GM19455 (cell line): Measurements from ENCODE around the gene MARS1.
A peak's percentile ranks its signal among the peaks of the same experiment; 100 is the strongest.

ENCODE experiments used
- ATAC-seq: cut with Tn5 transposase; IDR thresholded peaks from one replicate; pipeline ENCODE4 v1.9.1; 2021; ENCODE audit not compliant: unreplicated experiment

The MARS1 gene

DNA sequence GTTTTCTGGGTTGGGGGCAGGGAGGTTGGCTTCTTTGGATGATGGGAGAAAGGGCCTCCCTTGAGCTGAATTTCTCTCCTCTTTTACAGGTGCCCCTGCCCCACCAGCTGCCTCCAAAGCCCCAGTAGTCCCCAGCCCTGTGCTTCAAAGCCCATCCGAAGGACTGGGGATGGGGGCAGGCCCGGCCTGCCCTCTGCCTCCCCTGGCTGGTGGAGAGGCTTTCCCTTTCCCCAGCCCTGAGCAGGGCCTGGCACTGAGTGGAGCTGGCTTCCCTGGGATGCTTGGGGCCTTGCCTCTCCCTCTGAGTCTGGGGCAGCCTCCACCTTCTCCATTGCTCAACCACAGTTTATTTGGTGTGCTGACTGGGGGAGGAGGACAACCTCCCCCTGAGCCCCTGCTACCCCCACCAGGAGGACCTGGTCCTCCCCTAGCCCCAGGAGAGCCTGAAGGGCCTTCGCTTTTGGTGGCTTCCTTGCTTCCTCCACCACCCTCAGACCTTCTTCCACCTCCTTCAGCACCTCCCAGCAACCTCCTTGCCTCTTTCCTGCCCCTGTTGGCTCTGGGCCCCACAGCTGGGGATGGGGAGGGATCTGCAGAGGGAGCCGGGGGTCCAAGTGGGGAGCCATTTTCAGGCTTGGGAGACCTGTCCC lies 38.7 kb downstream of the MARS1 start:
- no peak for ATAC-seq

DNA sequence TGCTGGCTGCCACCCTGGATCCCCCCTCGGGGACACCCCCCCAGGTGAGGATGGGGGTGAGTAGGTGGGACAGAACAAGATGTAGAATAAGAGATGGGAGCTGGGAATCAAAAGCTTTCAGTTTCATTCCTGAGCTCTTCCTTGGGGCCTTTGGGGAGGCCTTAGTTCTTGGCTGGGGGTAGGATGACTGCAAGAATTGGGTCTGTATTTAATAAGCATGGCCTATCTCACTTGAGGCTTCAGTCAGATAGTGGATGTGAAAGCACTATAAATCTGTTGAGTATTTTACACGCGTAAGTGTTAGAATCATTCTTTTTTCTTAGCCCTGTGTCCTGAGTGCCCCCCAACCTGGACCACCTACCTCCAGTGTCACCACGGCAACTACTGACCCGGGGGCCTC lies 39.3 kb downstream of the MARS1 start:
- ATAC-seq = no peak

DNA sequence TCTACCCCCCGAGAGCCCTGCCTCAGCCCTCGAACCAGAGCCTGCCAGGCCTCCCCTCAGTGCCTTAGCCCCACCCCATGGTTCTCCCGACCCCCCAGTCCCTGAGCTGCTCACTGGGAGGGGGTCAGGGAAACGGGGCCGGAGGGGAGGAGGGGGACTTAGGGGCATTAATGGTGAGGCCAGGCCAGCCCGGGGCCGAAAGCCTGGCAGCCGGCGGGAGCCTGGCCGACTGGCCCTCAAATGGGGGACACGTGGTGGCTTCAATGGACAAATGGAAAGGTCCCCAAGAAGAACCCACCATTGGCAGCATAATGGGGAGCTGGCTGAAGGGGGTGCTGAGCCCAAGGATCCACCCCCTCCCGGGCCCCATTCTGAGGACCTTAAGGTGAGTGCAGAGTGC lies 40.3 kb downstream of the MARS1 start:
- no peak for ATAC-seq

DNA sequence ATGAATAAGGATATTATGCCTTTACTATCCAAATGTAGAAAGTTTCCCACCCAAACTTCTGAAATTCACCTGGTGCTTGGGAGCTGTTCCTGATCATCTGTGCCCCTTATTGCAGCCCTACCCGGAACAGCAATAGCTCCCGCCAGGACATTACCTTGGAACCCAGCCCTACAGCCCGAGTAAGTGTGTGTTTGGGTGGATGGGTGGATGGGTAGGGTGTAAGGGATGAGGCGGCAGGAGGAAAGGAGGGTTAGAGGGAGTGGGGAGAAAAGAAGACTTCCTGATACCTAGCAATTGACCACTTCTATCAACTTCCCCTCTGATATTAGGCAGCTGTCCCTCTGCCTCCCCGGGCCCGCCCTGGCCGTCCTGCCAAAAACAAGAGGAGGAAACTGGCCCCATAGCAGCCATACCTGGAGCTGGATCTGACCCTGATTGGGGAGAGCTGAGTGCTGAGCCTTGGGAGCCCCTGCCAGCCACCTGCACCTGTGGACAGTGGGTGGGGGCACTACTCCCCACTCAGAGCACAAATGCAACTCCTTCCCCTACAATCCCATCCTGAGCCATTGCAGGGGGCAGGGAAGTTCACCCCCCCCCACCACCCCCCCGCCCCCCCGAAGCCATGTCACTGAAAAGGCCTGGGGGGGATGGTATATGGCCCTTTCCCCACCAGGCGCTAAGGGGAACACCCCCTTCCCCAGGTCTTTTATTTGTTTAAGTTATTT lies 41.1 kb downstream of the MARS1 start:
- no peak for ATAC-seq

DNA sequence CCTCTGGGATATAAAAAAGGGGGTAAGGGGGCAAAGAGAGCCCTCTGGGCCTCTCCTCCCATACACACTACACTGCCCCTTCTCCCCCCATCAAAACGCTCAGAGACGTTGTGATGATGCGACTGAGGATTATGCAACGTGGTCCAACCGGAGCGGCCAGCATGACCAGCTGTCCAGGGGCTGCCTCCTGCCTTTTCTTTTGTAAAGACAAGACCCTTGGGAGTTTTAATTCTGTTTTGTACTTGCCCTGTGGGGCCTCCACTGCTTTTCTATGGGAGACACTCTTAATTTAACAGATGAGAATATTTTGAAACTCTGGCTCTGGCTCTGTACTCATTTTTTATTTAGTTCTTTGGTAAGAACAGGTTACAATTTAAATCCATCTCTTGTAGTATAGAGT lies 42.0 kb downstream of the MARS1 start:
- no peak for ATAC-seq

DNA sequence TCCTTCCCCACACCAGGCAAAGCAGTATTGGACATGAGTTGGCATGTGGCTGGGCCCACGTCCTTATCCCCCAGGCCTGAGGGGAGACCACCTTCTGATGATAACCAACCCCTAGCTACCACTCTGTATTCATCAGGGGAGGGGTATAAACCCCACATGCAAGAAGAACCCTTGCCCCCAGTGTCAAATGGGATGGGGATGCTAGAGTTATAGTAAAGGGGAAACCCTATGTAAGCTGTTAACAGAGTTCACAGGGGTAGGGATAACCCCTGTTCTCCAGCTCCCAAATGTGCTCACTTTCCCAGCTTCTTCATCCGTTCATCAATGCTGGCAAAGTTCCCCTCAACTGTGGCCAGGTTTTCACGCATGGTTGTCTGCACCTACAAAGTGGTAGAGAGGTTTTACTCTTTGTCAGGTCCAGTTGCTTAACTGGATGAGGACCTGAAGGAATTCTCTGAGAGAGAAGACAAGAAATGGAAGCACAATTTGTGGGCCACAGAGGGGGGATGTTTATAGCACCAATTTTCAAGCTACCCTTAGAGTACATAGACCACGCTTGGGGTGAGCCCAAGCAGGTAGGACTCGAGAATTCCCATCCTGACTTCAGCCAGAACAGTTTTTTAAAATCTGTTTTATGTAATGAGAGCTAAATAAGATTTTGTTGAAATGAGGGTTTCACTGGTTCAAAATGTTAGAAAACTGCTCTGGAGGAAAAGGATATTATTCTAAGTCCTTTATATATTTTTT lies 42.7 kb downstream of the MARS1 start:
- no peak for ATAC-seq

DNA sequence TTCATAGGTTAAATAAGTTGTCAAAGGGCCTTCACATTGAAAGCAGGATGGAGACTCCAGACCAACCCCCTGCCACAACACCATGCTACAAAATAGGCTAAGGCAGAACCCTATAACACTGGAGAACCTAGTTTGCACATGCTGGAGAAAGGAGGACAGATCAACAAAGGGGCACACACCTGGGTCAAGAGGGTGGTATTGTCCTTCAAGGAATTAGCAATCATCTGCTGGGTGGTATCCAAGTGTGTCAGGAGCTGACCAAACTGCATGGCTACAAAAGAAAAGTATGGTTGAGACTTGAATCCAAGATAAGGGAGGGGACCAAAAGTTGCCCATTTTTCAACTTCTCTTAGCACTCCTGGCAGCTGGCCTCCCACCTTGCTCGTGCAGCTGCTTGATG lies 44.0 kb downstream of the MARS1 start:
- no peak for ATAC-seq

DNA sequence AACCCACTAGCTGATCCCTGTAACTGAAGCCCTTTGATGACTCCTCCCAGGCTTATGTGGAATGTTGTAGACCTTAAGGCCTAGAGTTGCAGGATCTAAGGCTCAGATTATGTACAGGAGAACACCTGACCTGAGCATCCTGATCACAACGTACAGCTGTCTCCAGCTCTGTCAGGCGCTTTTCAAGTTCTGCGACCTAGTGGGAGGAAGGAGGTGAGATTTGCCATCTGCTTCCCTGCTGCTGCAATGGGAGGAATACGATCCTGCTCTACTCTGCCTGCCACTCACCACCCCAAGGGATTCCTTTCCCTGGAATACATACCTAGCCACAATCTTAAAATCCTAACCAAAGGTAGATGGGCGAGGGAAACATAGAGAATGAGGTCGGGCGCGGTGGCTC lies 45.2 kb downstream of the MARS1 start:
- no peak for ATAC-seq

DNA sequence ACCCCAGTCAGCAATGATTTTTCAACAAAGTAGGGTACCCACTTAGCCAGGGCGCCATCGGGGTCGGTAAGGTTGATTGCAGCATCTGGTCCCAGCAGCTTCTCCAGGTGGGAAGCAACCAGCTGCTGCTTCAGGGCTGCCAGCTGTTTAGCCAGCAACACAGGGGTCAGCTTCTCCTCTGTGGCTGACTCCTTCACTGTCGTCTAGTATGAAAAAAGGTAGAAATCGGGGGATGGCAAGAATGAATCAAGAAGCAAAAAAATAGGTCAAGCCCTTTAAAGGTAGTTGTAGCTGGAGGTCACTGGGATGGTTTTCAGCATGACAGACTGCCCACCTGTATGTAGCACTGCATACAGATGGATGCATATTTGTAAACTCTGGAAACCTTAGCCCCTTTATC lies 46.4 kb downstream of the MARS1 start:
- no peak for ATAC-seq

DNA sequence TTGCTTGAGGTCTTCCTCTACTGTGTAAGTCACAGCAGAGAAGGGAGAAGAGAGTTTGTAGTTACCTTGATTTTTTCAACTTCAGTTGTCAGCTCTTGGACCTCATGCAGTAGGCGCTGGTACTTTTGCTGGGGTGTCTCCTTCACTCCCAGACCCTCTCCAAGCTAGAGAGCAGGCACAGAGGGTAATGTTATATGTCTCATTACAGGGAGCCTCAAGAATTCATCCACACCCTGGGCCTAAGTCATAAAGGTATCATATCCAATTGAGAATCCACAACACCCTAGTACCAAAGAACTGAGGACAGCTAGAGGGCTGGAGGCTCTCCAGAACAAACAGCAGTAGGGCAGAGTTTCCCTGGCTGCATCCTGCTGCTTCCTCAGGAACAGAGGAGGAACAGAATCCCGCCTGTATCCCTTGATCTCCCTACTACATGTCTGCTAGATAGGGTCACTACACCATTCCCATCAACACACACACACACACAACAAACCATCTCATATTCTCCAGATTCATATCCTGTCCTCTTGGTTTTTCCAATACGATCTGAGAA lies 47.2 kb downstream of the MARS1 start:
- ATAC-seq = no peak

DNA sequence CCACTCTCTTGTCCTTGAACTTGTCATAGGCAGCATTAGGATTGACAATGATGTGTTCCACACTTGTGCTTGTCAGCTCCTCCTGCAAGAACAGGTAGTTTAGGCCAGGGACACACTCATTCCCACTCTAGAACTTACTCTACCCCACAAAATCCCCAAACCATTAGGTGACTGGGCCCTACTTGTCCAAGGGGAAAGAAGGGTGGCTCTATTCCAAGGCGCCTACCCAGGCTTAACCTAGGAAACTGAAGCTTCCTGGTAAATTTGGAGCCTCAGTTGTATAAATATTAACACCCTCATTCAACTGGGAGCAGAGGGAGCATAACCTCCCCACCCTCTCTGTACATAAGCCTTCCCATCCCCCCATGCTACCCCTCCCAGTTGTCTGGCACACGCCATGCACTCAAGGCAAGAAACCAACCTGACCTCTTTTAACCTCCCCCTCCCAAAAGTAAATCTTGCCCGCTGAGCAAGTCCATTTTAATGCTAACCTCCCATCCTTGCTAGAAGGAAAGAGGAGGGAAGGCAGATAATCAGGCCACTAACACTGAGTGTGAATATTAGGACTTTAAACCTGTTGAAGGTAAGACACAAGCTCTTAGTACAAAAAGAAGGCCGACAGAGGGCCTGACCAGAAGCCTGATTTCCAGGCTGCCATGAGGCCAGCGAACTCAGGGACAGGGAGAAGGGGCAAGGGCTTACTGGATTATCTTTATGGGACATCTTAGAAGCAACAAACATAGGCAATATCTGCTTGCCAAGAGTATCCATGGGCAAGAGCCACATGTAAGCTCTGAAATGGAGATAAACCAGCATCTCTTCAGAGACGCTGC lies 48.1 kb downstream of the MARS1 start:
- no peak for ATAC-seq

DNA sequence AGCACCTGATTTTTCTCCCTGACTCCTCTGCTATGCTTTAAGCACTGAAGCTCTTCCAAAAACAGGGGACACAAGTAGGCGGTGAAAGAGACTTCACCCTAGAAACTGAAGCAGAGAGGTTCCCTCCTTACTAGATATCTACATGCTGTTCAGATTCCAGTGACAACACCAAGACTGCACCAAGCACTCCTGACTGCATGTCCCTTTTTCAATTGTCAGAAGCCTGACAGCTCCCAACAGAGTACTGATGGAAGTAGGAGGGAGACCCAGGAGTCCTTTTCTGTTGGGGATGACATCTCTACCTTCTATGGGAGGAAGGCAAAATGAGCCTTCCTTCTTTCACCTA lies 48.7 kb downstream of the MARS1 start:
- ATAC-seq = no peak

DNA sequence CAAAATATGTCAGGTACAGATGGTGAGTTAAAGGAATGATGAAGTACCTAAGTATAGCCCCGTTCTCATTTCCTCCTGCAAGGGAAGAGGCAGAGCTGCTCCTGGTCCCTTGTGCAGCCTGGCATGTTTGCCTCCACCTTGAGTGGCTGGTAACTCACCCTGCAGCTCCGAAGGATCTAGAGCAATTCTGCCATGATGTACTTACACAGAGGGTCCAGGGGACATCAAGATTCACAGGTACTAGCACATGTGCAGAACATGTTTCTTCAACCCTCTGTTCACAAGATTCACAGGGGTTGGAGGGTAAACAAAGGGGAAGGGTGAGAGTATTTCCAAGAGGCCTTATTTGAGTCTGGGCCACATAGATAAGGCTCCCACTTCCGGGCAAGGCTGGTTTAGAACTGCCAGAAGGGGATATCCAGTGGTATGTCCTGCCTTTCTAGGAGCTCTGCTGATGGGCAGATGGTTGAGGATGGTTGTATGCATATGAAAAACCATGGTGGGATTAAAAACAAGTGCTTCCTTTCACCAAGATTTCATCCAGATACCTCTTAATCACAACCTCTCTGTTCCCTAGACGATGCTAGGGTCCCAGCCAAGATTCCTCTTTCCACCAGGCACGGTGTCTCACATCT lies 51.4 kb downstream of the MARS1 start:
- no peak for ATAC-seq

DNA sequence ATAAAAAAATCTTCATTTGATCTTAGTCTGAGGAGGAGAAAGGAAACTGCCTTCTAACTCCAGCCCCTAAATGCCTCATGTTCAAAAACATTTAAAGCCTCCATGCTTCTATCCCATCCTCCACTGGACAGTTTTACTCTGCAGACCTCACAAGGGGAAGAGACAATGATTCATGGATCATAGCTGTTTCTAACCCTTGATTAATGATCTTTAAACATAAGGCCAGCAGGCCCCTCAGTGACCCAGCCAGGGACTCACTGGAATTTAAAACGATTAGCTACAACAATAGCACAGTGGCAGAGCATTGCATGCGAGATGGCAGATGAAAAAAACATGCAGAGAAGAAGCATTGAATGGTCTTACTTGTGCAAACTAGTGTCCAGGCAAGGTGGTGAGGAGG lies 53.1 kb downstream of the MARS1 start:
- no peak for ATAC-seq

DNA sequence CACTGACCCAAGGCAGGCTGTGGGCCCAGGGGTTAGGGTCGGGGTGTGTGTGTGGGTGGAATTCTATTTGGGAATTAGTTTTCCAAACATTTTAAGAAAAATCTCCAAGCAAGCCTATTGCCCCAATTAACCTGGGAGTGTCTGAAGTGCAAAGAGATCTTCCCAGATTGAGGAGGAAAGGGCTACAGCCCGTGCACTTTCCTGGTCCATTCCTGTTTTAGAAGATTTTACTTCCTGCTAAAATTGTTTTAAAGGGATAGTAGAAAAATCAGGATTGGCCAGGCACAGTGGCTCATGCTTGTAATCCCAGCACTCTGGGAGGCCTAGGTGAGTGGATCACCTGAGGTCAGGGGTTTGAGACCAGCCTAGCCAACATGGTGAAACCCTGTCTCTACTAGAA lies 53.8 kb downstream of the MARS1 start:
- ATAC-seq = no peak

DNA sequence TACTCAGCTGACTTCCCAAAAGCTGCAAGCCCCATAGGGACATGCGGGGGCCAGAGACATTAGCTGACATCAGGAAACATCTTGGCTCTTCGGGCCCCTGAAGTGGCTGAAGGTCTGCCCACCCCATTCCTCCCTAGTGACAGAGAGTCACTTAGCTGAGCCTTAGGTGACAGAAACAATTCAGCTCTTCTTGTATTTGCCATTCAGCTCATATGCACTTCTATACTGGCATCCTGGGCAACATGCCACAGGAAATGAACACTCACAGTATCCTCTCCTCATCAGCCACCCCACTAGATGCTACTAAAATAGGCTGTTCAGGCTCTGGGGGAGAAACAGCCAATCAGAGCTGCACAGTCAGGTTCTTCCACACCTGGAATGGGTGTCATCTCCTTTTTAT lies 55.7 kb downstream of the MARS1 start:
- ATAC-seq = no peak

DNA sequence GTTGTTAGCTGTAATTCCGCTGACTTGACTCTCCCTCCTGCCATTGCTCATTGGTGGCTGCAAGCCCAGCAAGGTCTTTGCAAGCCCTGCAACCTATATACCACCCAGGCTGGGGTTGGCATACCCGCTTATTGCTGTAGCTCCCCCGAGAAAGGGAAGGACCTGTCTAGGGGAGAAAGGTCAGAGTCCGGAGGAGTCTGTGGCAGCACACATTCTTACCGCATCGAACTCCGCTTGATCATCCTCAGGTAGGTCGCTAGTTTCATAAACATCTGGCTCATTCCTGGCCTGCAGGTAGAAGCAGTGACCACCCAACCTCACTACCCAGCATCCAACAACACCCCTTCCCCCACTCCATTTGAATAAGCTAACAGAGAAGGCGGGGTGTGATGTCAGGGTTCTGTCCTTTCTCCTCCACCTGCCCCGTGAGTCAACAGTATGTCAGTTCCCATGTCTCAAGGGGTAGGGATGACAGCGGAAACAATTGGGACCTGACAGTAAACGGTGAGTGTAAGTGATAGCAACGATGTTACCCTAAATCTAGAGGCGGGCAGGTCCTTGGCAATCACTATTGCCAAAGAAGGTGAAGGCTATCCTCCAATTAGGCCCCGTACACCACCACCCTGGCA lies 58.1 kb downstream of the MARS1 start:
- ATAC-seq = no peak

DNA sequence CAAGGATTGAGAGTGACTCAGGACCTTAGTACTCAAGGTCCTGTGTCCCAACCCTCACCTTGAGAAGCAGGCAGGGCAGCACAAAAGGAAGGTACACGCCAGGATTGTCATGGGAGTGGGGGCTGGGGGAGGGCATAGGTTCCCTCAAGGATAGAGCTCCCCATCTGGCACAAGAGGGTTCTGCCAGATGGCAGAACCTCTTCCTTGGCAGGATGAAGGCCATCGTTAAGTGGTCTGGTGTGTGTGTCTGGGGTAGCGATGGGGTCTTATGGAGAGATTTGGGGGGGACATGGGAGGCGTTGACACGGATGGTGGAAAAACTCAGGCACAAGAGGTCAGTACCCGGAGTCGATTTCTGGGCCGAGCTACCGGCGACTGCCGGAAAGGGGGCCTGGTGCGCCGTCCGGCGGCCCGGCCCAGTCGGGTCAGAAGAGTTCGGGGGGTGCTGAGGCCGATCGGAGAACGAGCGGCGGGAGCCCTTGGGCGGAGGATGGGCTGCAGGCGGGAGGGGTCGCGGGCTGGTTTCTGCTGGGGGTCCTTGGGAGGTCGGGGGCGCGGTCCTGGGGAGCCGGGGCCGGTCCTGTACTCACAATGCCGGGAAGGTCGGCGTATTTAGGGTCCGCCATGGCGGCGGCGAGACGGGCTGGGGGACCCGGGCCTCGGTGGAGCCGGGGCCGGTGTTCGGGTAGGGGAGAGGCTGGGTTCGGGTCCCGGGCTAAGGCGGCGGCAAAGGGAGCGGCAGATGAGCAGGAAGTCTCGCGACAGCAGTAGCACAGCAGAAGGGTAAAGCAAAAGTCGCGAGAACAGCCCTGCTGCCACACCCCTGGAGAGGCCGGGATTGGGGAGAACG lies 58.8 kb downstream of the MARS1 start, which contains the start of gene DCTN2:
Gene DCTN2, minus strand, starts transcription at position 755 of the 850 bp plus-strand sequence. Its CDS starts 129 bp downstream, at position 626.
- peak; percentile 97 for ATAC-seq
